CD4-positive, alpha-beta T cell treated with Interleukin-4 for 1 hour (primary cell): ENCODE measurements around the gene AKIRIN2.
A peak's percentile ranks its signal among the peaks of the same experiment; 100 is the strongest.
"Not testable (repeated sequence)": the region's sequence is repeated elsewhere in the genome, so short reads cannot be mapped to it uniquely, and the experiment has no call there.

ENCODE experiments used
- DNase-seq, 2 donors: peaks; one replicate each; pipeline ENCODE4 v3.0.0-alpha.2; 2020 to 2022

AKIRIN2 gene

DNA sequence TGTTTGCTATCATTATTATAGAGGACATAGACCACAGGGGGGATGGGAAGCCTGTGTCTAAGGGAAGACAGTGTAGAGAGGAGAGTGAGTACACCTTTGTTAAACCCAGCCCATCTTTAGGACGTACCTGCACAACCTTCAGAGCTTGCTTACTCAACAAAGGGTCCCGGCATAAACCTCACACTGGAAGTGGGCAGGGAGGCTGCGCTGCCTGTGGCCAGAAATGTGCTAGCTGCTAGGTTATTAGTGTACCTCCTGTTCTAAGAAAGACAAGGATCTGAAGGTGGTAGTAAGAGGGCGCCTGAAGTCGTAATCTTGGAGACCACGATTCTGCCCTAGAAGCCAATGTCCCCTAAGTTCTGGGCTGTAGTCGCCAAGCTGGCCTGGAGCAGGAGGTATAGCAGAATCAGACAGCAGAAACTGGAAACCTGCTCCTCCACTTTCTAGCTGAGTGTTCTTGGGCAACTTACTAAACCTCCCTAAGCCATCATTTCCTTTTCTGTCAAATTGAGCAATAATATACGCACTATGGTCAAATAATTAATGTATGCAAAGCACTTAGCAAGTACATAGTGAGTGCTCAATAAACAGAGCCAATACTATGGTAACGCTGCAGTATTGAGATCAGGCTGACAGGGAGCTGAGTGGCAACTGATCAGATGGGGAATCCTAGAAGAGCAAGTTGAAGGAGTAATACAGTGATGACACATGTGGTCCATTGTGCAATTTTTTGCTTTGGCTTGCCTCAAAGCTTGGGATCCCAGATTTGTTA lies 16.8 kb upstream of the AKIRIN2 start:
- DNase-seq, result peak; percentile 48 to 75

DNA sequence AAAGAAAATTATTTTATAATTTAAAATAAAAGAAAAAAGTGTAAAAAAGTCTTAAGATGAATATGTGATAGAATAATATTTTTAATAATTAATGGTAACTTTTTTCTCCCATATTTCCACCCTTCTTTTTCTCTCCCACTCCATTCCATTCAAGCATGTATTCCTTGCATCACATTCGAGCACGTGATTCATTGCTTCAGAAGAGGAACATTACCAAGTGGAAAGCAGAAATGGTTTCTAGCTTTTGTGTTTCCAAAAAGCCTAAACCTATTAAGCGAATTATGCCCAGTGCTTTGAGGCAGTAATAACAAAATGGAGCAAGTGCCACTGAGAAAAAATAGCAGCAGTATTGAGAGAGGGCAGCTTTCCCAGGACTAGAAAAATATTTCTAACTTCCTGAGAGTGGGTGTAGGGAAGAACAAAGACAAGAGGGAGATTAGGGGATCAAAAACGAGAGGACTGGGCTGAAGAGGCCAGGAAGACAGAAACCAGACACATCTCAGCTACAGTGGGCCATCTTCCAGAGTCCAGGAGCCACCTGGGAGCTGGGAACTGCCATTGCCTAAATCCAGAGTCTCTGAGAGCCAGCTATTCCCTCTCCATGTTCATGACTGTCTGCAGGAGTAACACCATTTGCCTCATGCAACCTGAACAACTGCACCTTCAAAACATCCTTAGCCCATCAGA lies 15.0 kb upstream of the AKIRIN2 start:
- no peak for DNase-seq

DNA sequence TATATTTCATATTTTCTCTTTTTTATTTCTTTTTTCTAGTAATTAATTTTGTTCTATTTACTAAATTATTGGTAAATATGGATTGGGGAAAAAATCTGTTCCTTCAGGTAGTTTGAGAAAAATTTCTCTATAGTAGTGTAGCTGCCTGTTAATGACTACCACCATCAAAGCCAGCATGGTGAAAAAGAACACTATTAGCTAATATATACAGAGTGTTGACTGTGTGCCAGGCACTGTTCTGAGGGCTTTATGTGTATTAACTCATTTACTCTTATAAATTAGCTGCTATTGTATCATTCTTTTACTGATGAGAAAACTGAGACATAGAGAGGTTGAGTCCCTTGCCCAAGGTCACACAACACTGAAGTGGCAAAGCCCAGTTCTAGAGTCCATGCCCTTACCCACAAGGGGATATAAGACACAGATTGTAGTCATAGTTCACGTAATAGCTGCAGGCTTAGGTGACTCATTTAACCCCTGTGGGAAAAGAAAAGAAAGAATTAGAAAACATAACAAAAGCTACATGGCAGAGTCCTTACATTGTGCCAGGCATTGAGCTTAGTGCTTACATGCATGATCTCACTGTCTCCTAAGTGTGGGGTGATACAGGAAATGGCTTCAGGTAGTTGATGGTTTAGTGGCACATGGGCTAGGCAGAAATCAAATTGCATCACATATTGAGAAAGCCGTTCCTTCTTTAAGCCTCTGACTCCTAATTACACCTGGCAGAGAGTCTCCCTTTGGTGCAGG lies 12.2 kb upstream of the AKIRIN2 start:
- no peak for DNase-seq

DNA sequence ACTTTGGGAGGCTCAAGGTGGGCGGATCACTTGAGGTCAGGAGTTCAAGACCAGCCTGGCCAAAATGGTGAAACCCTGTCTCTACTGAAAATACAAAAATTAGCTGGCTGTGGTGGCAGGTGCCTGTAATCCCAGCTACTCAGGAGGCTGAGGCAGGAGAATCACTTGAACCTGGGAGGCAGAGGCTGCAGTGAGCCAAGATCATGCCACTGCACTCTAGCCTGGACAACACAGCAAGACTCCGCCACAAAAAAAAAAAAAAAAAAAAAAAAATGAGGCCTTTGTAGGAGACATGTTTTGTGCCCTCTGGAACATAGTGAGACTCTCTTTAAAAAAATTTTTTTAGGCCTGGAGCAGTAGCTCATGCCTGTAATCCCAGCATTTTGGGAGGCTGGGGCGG lies 10.7 kb upstream of the AKIRIN2 start:
- DNase-seq, result not testable (repeated sequence)

DNA sequence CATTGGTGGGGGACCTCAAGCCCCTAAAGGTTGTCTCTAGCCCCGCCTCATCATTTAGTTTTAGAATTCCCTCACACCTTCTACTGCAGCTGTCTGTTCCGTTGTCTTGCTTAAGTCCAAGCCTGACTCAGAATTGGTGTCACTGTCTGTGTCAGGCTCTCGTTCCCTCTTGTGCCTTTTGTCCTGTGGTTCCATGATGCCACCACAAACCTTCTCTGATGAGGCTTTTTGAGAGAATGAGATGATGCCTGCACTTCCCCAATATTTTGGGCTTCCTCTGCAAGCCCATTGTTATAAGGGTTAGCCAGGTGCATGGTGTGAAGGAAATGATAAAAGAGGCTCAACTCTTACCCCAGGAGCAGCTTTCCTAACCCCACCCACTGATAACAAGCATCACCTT lies 8.1 kb upstream of the AKIRIN2 start:
- no peak for DNase-seq

DNA sequence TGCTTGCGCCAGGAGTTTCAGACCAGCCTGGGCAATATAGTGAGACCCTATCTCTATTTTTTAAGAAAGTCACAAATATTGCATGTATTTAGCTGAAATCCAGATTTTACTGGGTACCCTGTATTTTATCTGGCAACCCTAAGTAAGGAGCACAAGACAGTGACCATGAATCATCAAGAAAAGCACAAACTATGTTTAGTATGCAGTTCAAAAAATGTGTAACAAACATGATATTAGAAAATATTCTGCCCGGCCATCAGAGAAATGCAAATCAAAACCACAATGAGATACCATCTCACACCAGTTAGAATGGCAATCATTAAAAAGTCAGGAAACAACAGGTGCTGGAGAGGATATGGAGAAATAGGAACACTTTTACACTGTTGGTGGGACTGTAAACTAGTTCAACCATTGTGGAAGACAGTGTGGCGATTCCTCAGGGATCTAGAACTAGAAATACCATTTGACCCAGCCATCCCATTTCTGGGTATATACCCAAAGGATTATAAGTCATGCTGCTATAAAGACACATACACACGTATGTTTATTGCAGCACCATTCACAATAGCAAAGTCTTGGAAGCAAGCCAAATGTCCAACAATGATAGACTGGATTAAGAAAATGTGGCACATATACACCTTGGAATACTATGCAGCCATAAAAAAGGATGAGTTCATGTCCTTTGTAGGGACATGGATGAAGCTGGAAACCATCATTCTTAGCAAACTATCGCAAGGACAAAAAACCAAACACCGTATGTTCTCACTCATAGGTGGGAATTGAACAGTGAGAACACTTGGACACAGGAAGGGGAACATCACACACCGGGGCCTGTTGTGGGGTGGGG lies 6.8 kb upstream of the AKIRIN2 start:
- DNase-seq, result not testable (repeated sequence)

DNA sequence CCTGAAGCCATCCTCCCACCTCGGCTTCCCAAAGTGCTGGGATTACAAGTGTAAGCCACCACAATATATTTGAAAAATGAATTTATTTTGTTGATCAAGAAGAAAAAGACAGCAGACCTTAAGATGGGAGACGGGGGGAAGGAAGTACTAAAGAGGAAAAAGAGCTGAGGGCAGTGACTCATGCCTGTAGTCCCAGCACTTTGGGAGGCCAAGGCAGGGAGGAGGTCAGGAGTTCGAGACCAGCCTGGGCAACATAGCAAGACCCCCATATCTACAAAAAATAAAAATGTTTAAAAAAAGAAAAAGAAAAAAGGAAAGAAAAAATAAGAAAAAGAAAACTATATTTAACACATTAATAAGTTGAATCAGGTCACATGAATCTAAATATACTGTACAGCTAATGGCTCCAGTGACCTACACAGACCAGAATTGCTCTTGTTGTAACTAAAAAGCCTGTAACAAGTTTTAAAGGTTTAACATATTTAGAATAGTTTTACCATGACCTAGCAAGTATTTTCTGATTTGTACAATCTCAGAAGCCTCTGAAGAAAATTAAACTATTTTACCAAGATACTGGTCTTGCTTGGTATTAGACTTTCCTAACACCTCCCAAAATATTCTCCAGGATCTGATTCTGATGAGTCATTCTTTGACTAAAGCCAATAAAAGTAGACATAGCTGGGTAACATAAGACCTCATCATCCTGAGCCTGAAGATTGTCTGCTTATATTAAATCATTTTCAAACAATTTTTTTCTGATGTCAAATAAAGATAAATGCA lies 4.3 kb upstream of the AKIRIN2 start:
- no peak for DNase-seq

DNA sequence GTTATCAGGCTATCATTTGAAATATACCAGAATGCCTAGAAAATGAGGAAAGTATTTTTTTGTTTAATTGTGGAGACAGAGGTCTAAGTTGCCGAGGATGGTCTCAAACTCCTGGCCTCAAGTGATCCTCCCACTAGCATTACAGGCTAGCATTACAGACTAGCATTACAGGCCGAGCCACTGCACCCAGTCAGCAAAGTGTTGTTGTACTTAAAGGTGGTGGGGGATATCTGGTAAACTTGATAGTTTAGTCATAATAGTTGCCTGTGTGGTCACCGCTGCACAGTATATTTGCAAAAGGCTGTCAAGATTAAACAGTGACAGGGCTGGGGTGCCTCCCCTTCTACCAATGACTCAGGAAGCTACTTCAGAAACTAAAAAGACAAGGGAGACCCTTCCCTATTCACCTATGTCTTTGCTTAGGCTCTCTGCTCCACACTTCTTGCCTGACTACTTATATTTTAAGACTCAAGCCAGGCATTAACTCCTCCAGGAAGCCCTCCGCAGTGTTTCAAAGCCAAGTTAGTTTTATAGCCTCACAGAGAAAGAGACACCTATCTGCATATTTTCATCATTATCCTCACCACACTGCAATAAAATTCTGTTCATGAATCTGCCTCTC lies 3.1 kb upstream of the AKIRIN2 start:
- DNase-seq, result no peak

DNA sequence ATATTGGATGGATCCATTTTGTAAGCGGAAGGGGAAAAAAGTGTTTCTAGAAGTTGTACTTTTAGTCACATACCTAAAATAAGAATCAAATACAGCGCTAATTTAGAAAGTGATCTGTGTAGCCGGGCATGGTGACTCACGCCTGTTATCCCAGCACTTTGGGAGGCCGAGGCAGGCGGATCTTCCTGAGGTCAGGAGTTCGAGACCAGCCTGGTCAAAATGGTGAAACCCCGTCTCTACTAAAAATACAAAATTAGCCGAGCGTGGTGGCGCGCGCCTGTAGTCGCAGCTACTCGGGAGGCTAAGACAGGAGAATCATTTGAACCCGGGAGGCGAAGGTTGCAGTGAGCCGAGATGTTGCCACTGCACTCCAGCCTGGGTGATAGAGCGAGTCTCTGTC lies 1.0 kb upstream of the AKIRIN2 start:
- DNase-seq, result not testable (repeated sequence)

DNA sequence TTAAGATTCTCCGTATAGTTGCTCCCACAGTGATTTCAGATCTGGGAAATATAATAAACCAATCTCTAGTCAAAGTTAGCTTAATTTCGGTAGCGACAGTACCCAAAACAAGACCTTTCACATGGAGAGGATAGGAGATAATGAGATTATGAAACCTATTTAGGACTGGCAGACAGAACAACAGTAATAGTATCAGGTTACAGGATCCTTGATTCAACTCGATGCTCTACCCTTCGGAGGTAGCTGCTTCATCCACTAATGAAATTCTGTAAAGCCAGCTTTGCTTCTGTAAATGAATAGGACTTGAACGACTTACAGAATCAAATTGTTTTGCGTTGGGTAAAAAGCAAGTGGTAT lies 534 bp upstream of the AKIRIN2 start:
- no peak for DNase-seq

DNA sequence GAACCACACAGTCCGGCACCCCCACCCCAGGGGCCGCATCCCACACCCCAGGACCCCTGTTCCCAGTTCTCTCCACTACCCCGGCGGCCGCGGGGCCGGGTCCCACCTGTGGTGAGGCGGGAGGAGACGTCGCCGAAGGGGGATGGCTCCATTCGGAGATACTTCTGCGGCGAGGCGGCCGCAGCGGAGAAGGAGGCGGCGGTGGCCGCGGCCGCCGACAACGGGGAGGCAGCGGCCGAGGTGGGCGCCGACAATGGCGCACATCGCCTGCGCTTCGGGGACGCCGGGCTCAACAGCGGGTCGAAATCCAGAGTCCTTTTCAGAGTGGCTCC lies 723 bp downstream of the AKIRIN2 start:
- DNase-seq, result no peak

DNA sequence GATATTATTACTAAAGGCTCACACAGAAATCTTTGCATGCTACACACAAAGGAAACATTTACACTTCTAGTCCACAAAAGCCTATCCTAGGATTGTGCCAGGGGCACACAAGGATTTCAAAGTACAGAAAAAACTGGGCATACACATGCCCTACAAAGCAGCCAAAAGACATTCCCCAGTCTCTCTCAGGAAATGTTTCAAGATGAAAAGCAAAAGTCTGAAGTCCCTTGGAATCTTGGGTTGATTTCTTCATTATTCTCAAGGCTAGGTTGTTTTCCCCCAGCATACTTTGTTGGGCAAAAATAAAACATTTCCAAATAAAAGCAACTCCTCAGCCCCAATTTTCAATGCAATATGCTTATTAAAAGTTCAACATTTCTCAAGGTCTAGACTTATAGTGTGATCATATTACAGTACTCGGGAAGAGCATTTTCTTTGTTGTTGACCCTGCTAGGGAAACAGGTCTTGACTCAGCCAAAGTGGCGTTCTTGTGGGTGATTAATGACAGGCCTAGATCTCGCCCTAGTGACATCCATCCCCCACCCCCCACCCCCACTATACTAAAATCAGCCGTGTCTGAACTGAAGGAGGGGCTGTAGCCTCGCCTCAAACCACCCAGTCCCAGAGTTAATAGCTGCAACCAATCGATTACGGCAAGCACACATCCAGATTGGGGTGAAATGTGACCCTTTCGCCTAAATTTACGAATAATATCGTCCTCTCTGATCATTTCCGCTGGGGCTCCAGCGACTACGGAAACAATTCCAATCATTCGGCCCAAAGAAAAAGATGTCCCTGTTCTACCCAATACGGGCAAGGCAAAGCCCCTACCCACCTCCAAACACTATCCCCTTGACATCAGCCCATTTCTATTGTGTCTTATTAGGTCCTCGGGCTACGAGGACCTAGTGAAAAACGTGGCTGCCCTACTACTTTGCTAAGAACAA lies 1.4 kb downstream of the AKIRIN2 start:
- DNase-seq, result peak; percentile 59 to 63

DNA sequence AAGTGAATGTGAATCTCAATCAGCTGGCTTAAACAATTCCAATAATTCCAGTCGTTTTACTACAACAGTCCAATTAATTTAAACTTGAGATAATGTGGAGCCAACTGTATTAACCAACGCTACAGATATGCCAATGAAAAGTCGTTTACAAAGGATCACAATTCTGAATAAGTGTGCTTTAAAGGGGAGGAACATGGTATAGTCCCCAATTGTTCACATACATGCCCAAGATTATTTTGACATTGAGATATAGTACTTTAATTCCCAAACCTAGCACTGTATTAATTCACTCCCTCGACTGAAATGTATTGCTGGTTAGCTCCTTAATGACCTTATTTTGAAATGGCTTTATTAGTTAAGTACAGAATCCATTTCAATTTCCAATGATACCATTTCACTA lies 2.5 kb downstream of the AKIRIN2 start:
- no peak for DNase-seq

DNA sequence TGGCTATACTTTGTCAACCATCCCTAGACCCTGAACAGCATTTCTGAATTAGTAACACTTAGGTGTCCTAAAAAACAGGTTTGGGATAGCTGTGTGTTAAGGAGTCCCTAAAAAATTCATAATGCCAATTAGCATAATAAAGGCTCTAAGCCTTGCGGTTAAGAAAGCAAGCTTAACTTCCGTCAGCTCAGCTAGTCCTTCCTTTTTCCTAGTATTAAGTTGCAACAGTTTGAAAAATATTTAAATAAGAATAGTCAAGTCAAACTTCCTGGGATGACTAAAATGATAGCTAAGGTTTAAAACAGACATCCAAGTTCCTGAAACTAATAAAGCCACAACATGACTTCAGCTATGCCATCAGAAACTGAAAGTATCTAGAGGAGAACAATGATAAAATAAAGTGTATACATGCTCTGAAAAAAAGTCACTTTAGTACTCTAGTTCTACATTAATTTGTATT lies 3.5 kb downstream of the AKIRIN2 start:
- peak in 1 of 2 donors; percentile 46 for DNase-seq

DNA sequence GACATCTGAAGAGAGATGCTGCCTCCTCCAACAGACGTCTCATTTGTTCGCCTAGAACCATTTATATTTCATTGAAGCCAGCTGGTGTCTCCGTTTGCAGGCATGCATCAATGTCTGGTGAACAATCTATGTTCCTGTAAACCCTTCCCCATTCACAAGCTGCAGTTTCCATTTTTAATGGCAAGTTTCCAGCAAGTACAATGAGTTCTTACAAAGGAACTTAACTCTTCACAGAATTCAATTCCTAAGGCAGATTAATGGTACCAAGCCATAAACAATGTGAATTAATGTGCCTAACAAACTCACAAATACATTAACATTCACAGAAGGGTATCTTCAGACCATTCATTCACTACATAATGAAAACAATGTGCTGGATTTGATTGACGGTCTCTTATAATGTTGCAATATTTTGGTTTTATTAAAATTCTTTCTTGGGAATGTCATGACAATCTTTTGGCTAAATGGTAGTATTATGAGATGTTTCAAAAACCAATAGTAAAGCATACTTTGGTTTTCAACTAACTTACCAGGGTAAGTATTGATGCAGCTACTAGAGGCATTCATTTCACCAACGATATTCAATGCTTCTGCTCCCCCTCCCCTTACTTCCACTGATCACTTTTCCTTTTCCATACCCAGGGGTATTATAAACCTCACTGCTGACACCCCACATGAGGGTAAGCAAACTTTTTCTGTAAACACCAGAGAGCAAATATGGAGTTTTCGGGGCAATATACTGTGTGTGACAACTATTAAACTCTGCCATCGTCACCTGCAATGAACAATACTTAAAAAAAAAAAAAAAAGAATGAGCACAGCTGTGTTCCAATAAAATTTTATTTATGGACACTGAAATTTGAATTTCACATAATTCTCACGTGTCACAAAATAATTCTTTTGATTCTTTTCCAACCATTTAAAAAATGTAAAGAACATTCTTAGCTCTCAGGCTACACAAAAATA lies 4.2 kb downstream of the AKIRIN2 start:
- no peak for DNase-seq

DNA sequence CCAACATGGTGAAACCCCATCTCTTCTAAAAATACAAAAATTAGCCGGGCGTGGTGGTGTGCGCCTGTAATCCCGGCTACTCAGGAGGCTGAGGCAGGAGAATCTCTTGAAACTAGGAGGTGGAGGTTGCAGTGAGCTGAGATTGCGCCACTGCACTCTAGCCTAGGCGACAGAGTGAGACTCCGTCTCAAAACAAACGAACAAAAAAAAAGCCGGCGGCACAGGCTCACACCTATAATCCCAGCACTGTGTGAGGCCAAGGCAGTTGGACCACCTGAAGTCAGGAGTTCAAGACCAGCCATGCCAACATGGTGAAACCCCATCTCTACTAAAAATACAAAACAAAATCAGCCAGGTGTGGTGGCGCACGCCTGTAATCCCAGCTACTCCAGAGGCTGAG lies 5.2 kb downstream of the AKIRIN2 start:
- DNase-seq, result not testable (repeated sequence)

DNA sequence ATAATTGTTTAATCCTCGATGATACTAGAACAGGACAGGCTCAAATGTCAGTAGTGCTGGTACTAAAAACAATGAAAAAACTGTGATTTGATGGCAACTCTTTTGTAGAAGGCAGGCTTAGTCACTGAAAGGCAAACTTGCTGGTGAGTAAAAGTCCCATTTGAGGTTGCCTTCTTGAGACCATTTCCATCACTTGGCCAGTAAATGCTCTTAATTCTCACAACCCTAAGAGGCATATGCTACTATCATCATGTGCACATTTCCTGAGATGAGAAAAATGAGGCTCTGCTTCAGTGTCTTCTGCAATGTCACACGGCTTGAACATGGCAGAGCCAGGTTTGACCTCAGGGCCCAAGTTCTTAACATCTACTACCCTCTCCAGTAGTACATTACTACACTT lies 9.9 kb downstream of the AKIRIN2 start:
- no peak for DNase-seq

DNA sequence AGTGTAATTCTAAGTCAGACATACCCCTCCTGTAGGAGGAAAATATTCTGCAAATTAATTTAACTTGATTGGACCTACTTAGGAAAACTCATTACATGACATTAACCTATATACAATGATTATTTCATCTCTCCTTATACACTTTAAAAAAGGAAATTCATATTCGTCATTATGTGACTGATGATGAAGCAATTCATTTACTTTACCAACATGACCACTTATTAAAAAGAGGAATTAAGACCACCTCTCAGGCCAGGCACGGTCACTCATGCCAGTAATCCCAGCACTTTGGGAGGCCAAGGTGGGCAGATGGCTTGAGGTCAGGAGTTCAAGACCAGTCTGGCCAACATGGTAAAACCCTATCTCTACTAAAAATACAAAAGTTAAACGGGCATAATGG lies 11.6 kb downstream of the AKIRIN2 start:
- DNase-seq, result no peak

DNA sequence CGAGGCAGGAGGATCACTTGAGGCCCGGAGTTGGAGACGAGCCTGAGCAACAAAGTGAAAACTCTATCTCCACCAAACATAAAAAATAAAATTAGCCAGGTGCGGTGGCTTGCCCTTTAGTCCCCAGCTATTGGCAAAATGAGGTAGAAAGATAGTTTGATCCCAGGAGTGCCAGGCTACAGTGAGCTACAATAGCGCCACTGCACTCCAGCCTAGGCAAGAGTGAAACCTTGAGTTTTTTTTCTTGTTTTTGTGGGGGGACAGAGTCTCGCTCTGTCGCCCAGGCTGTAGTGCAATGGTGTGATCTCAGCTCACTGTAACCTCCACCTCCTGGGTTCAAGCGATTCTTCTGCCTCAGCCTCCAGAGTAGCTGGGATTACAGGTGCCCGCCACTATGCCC lies 14.1 kb downstream of the AKIRIN2 start:
- DNase-seq, result not testable (repeated sequence)
